GM23338 (cell line): ENCODE data around the gene LSM3. TPM values are rescaled to one million over a fixed set of nuclear protein-coding genes. Genes with fewer than 3 reads are reported as not detected.

Source experiments
- ATAC-seq: fragments of 200-7000 bp; cut with Tn5 transposase; 3 replicates; pipeline ENCODE4 v1.9.1; 2020
- DNase-seq: peaks from one replicate; pipeline ENCODE4 v3.0.0-alpha.2; 2015; ENCODE audit warnings: low spot score
- H2AFZ ChIP-seq: fragments of 200-600 bp; sonication (generic); 2 replicates; pipeline ENCODE4 v1.8.0; 2016; ENCODE audit warnings: antibody characterized with exemption, mild to moderate bottlenecking, moderate library complexity
- H3F3A ChIP-seq: fragments of 200-600 bp; sonication (generic); replicated peaks from 2 replicates; pipeline ENCODE4 v1.8.0; 2017; ENCODE audit warnings: antibody characterized with exemption, mixed run types, low read depth
- H3K27ac ChIP-seq: fragments of 200-600 bp; sonication (generic); 2 replicates; pipeline ENCODE4 v1.6.1; 2016; ENCODE audit warnings: low read depth
- H3K27me3 ChIP-seq: fragments of 200-600 bp; sonication (generic); 2 replicates; pipeline ENCODE4 v1.8.0; 2016; ENCODE audit warnings: mild to moderate bottlenecking, mixed run types, moderate library complexity; ENCODE audit not compliant: insufficient read depth
- H3K36me3 ChIP-seq: fragments of 200-600 bp; sonication (generic); 2 replicates; pipeline ENCODE4 v1.8.0; 2016; ENCODE audit warnings: mild to moderate bottlenecking; ENCODE audit not compliant: insufficient read depth
- H3K4me1 ChIP-seq: fragments of 200-600 bp; sonication (generic); 2 replicates; pipeline ENCODE4 v1.8.0; 2016; ENCODE audit warnings: mild to moderate bottlenecking, moderate library complexity; ENCODE audit not compliant: insufficient read depth
- H3K4me2 ChIP-seq: fragments of 200-600 bp; sonication (generic); 2 replicates; pipeline ENCODE4 v1.7.1; 2017; ENCODE audit warnings: mixed run types
- H3K4me3 ChIP-seq: fragments of 200-600 bp; sonication (generic); 2 replicates; pipeline ENCODE4 v1.6.1; 2016; ENCODE audit warnings: mixed run types
- H3K79me2 ChIP-seq: fragments of 200-600 bp; sonication (generic); replicated peaks from 2 replicates; pipeline ENCODE4 v1.8.0; 2017; ENCODE audit warnings: mild to moderate bottlenecking; ENCODE audit not compliant: insufficient read depth
- H3K9me2 ChIP-seq: fragments of 200-600 bp; sonication (generic); 2 replicates; pipeline ENCODE4 v1.8.0; 2017; ENCODE audit not compliant: insufficient read depth
- H4K20me1 ChIP-seq: fragments of 200-600 bp; sonication (generic); replicated peaks from 2 replicates; pipeline ENCODE4 v1.8.0; 2017; ENCODE audit warnings: mild to moderate bottlenecking; ENCODE audit not compliant: insufficient read depth
- H3K27ac Mint-ChIP-seq: 2 replicates; pipeline ENCODE4 v1.8.0; 2020; ENCODE audit warnings: inconsistent platforms, mild to moderate bottlenecking, moderate library complexity, mixed read lengths
- H3K27me3 Mint-ChIP-seq: 3 replicates; pipeline ENCODE4 v1.8.0; 2022; ENCODE audit warnings: low read depth, mild to moderate bottlenecking, moderate library complexity, mixed read lengths, inconsistent platforms; ENCODE audit not compliant: insufficient read depth, poor library complexity
- H3K36me3 Mint-ChIP-seq: 3 replicates; pipeline ENCODE4 v1.8.0; 2021; ENCODE audit warnings: low read depth, mild to moderate bottlenecking, inconsistent platforms, moderate library complexity, mixed read lengths
- H3K4me1 Mint-ChIP-seq: 3 replicates; pipeline ENCODE4 v1.8.0; 2020; ENCODE audit warnings: mild to moderate bottlenecking, inconsistent platforms, mixed read lengths
- H3K4me3 Mint-ChIP-seq: 3 replicates; pipeline ENCODE4 v1.8.0; 2021; ENCODE audit warnings: moderate library complexity, mild to moderate bottlenecking, inconsistent platforms, mixed read lengths
- H3K9me3 Mint-ChIP-seq: 3 replicates; pipeline ENCODE4 v1.8.0; 2020; ENCODE audit warnings: moderate library complexity, mild to moderate bottlenecking, inconsistent platforms, mixed read lengths
- CREB1 ChIP-seq: fragments of 250-450 bp; sonication (Bioruptor Pico); IDR thresholded peaks from 2 replicates; pipeline ENCODE4 v1.5.0; 2020; ENCODE audit warnings: low read depth, mild to moderate bottlenecking, moderate library complexity
- ETS1 ChIP-seq: IDR thresholded peaks from 2 replicates; pipeline ENCODE4 v1.6.1; 2016; ENCODE audit warnings: antibody characterized with exemption
- EZH2 ChIP-seq: fragments of 200-600 bp; sonication (generic); IDR thresholded peaks from one replicate; pipeline ENCODE4 v1.8.0; 2017; ENCODE audit warnings: antibody characterized with exemption, mild to moderate bottlenecking, low read depth; ENCODE audit not compliant: unreplicated experiment
- EZH2phosphoT487 ChIP-seq: fragments of 200-600 bp; sonication (generic); IDR thresholded peaks from one replicate; pipeline ENCODE4 v1.8.1; 2018; ENCODE audit warnings: antibody characterized with exemption; ENCODE audit not compliant: unreplicated experiment
- NANOG ChIP-seq: IDR thresholded peaks from 2 replicates; pipeline ENCODE4 v1.6.1; 2016; ENCODE audit warnings: antibody characterized with exemption, borderline replicate concordance
- REST ChIP-seq: IDR thresholded peaks from one replicate; pipeline ENCODE4 v1.6.1; 2018; ENCODE audit warnings: antibody characterized with exemption; ENCODE audit not compliant: unreplicated experiment
- STAT1 ChIP-seq: IDR thresholded peaks from one replicate; pipeline ENCODE4 v1.6.1; 2016; ENCODE audit warnings: antibody characterized with exemption; ENCODE audit not compliant: unreplicated experiment
- ZNF114 ChIP-seq: fragments of 250-450 bp; sonication (Bioruptor Pico); IDR thresholded peaks from 2 replicates; pipeline ENCODE4 v1.5.0; 2020; ENCODE audit warnings: mild to moderate bottlenecking, moderate library complexity
- polyA plus RNA-seq: library from polyadenylated mRNA; unstranded; fragments of >200 nt; fragmentation: Nextera tagmentation; extraction: Ambion mirVana; gene quantifications from 2 replicates; pipeline ENCODE4 v1.2.1, GENCODE V29; 2016
- total RNA-seq: library from RNA; depleted of rRNA; stranded (reverse); fragments of >200 nt; shearing (Covaris generic); gene quantifications from 2 replicates; pipeline ENCODE4 v1.2.3, GENCODE V29; 2014

Gene LSM3
- total and polyA plus RNA-seq, 2 experiments from 2014 or later = 20.1 to 71.5 TPM

GRCh38 chr3:14231998-14232501 lies 53.4 kb downstream of the LSM3 start:
- no peak overlapping the region for H2AFZ ChIP-seq
- H3K27me3 Mint-ChIP-seq = peaks cover 2% of the 10 kb centered on the region
- H3K4me1 Mint-ChIP-seq = peaks cover 11% of the 10 kb centered on the region; the same call in 2 of the 3 replicates
- peaks cover 3% of the 10 kb centered on the region; the same call in 1 of the 2 replicates for H3K9me2 ChIP-seq
- no peaks in the 10 kb centered on the region for H3K4me1 ChIP-seq
- no peak for TF ChIP-seq EZH2phosphoT487
- TF ChIP-seq ZNF114 (CRISPR knock-in tag) = no peak
- TF ChIP-seq REST = no peak
- TF ChIP-seq ETS1 = no peak
- TF ChIP-seq STAT1 = no peak
- no peak for TF ChIP-seq EZH2
- TF ChIP-seq CREB1 (CRISPR knock-in tag) = no peak
- no peaks in the 10 kb centered on the region for H3F3A ChIP-seq
- no peak overlapping the region for H3K27ac Mint-ChIP-seq
- H3K4me3 Mint-ChIP-seq = no peak overlapping the region
- H3K4me3 ChIP-seq = no peak overlapping the region
- no peak overlapping the region for H3K4me2 ChIP-seq
- no peaks in the 10 kb centered on the region for H3K36me3 ChIP-seq
- ATAC-seq (no peak), DNase-seq (no peak)
- H4K20me1 ChIP-seq = no peaks in the 10 kb centered on the region
- no peaks in the 10 kb centered on the region for H3K79me2 ChIP-seq
- H3K36me3 Mint-ChIP-seq = peaks cover 6% of the 10 kb centered on the region
- peaks cover 16% of the 10 kb centered on the region for H3K9me3 Mint-ChIP-seq
- no peaks in the 10 kb centered on the region for H3K27me3 ChIP-seq
- H3K27ac ChIP-seq = no peak overlapping the region

GRCh38 chr3:14234251-14235002 lies 55.8 kb downstream of the LSM3 start:
- peaks cover 2% of the 10 kb centered on the region for H3K27me3 Mint-ChIP-seq
- no peak for DNase-seq
- Histone ChIP-seq H2AFZ (no peak overlapping the region), H3K4me1 (no peaks in the 10 kb centered on the region), H3K27ac (no peak overlapping the region), H3K4me2 (no peak overlapping the region), H3K36me3 (no peaks in the 10 kb centered on the region), H3F3A (no peaks in the 10 kb centered on the region), H3K79me2 (no peaks in the 10 kb centered on the region), H3K27me3 (no peaks in the 10 kb centered on the region), H3K9me2 (peaks cover 6% of the 10 kb centered on the region; the same call in 1 of the 2 replicates), H4K20me1 (no peaks in the 10 kb centered on the region), H3K4me3 (no peak overlapping the region)
- no peak for ATAC-seq
- H3K4me3 Mint-ChIP-seq = no peak overlapping the region
- TF ChIP-seq EZH2 = no peak
- TF ChIP-seq REST = no peak
- TF ChIP-seq EZH2phosphoT487 = no peak
- no peak for TF ChIP-seq NANOG
- TF ChIP-seq CREB1 (CRISPR knock-in tag) = no peak
- no peak for TF ChIP-seq ETS1
- TF ChIP-seq ZNF114 (CRISPR knock-in tag) = no peak
- peaks cover 6% of the 10 kb centered on the region for H3K36me3 Mint-ChIP-seq
- H3K9me3 Mint-ChIP-seq = peaks cover 16% of the 10 kb centered on the region
- no peak overlapping the region for H3K27ac Mint-ChIP-seq
- H3K4me1 Mint-ChIP-seq = no peaks in the 10 kb centered on the region
